ENCODE results near the gene MRPL10. TPM values are rescaled to one million over a fixed set of nuclear protein-coding genes. Genes with fewer than 3 reads are reported as not detected.

MRPL10 gene
- total and polyA plus RNA-seq, 2 of the 8 experiments (the other 6 are each of a cell fraction or from before 2014, with no cell fraction given): 85.3 to 214 TPM

DNA sequence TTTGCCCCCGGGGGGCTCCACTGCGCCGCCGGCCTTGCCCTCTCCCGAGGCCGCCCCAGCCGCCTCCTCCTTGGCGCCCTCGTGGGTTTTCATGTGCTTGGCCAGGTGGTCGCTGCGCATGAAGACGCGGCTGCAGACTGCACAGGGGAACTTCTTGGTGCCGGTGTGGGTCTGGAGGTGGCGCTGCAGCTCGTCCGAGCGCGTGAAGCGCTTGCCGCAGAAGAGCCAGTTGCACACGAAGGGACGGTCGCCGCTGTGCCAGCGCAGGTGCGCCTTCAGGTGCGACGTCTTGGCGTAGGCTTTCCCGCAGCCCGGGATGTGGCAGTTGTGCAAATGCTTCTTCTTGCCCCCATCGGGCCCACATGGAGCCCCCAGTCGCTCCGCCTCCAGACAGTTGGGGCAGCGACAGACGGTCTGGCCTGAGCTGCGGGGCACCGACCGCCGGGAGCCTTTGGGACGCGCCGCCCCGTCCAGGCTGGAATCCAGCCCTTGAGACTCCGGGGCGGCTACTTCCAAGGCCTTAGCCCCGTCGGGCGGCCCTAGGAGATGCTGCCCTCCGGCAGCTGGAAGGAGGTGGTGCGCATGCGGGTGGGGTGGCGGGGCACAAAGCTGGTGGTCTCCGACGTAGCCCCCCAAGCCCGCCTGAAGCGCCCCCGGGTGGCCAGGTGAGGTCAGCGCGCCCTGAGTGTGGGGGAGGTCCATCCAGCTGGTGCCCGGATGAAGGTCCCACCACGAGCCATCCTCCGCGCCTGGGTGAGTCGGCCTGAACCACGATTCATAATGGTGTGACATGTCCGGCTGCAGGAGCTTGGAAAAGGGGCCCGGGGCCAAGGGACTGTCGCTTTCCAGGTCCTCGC lies 16.2 kb upstream of the MRPL10 start (continued):
- TF ChIP-seq EGR1 (IDR thresholded peaks at IDR 0.05; ENCODE audit: borderline replicate concordance, low read depth, low read length) (no peak), SP4 (IDR thresholded peaks at IDR 0.05; ENCODE audit: low read length) (no peak), BRCA1 (IDR thresholded peaks at IDR 0.05; ENCODE audit: low read depth, low read length) (no peak), SRF (IDR thresholded peaks at IDR 0.05; ENCODE audit: low read depth, low read length) (no peak), KDM4A (IDR thresholded peaks at IDR 0.05; ENCODE audit: low read depth, low read length, severe bottlenecking) (peak; percentile 88), CREB1 (IDR thresholded peaks at IDR 0.05) (peak; percentile 69; the same call in 1 of the 2 replicates), KDM5A (IDR thresholded peaks at IDR 0.05; ENCODE audit: low read length) (no peak), JUND (IDR thresholded peaks at IDR 0.05; ENCODE audit: low read length) (no peak), CBX8 (IDR thresholded peaks at IDR 0.05; ENCODE audit: borderline replicate concordance, low read depth, low read length) (no peak), POU5F1 (IDR thresholded peaks at IDR 0.05; ENCODE audit: low read depth, low read length) (no peak), RBBP5 (IDR thresholded peaks at IDR 0.05; ENCODE audit: borderline replicate concordance, low read depth, low read length) (peak; percentile 24; the same call in 1 of the 2 replicates), CTBP2 (IDR thresholded peaks at IDR 0.05; ENCODE audit: borderline replicate concordance, insufficient read depth, insufficient read length, low read length) (no peak), SAP30 (IDR thresholded peaks at IDR 0.05; ENCODE audit: insufficient read depth, insufficient replicate concordance, low read length) (no peak), POLR2AphosphoS5 (IDR thresholded peaks at IDR 0.05; ENCODE audit: low read depth, low read length) (no peak), BCL11A (IDR thresholded peaks at IDR 0.05; ENCODE audit: low read depth in 2 of 2, low read length in 2 of 2) (no peak), SUZ12 (IDR thresholded peaks at IDR 0.05; ENCODE audit: low read length) (no peak; the same call in 1 of the 2 replicates), TAF1 (IDR thresholded peaks at IDR 0.05; ENCODE audit: low read depth, low read length) (peak; percentile 14; the same call in 1 of the 2 replicates), GTF2F1 (IDR thresholded peaks at IDR 0.05; ENCODE audit: borderline replicate concordance, low read depth, low read length) (no peak), RXRA (IDR thresholded peaks at IDR 0.05; ENCODE audit: insufficient read depth, low read depth, low read length) (no peak), SP1 (IDR thresholded peaks at IDR 0.05; ENCODE audit: low read depth, low read length) (no peak), BACH1 (IDR thresholded peaks at IDR 0.05; ENCODE audit: low read length) (no peak)
- TF ChIP-seq, protein P1, sequence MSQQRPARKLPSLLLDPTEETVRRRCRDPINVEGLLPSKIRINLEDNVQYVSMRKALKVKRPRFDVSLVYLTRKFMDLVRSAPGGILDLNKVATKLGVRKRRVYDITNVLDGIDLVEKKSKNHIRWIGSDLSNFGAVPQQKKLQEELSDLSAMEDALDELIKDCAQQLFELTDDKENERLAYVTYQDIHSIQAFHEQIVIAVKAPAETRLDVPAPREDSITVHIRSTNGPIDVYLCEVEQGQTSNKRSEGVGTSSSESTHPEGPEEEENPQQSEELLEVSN (IDR thresholded peaks at IDR 0.05): peak; percentile 93
- TF ChIP-seq, protein P2, sequence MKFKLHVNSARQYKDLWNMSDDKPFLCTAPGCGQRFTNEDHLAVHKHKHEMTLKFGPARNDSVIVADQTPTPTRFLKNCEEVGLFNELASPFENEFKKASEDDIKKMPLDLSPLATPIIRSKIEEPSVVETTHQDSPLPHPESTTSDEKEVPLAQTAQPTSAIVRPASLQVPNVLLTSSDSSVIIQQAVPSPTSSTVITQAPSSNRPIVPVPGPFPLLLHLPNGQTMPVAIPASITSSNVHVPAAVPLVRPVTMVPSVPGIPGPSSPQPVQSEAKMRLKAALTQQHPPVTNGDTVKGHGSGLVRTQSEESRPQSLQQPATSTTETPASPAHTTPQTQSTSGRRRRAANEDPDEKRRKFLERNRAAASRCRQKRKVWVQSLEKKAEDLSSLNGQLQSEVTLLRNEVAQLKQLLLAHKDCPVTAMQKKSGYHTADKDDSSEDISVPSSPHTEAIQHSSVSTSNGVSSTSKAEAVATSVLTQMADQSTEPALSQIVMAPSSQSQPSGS (IDR thresholded peaks at IDR 0.05; ENCODE audit: low read length): no peak

Measured in H1 (cell line).